GM12878 (cell line): ENCODE data around the gene PLEKHA7. TPM values are rescaled to one million over a fixed set of nuclear protein-coding genes. Genes with fewer than 3 reads are reported as not detected.

Experiments
- ATAC-seq: fragments of 200-7000 bp; cut with Tn5 transposase; 3 replicates; pipeline ENCODE4 v1.9.1; 2020; ENCODE audit warnings: mild to moderate bottlenecking, moderate library complexity
- BruUV-seq: library from RNA; stranded (reverse); fragments of 400-500 nt; replicated peaks from 2 replicates; lab custom pipeline; 2021; lab: Mats Ljungman, UMichigan
- CTCF ChIA-PET: fragments of 300-600 bp; sonication (Branson Sonifier 250); formaldehyde crosslinking; extraction: SDS; loops from one replicate; lab custom pipeline; 2021; ENCODE audit warnings: inconsistent platforms; lab: Yijun Ruan, JAX
- POLR2A ChIA-PET: fragments of 350-600 bp; formaldehyde crosslinking; extraction: SDS; loops from one replicate; lab custom pipeline; 2021; ENCODE audit warnings: inconsistent platforms; lab: Charles Lee
- RAD21 ChIA-PET: fragments of 300-600 bp; sonication (Branson Sonifier 250); formaldehyde crosslinking; loops from one replicate; lab custom pipeline; 2023; ENCODE audit warnings: antibody characterized with exemption; ENCODE audit not compliant: unreplicated experiment; lab: Charles Lee
- SMC1A ChIA-PET: fragments of 300-600 bp; sonication (Branson Sonifier 250); formaldehyde crosslinking; loops from one replicate; lab custom pipeline; 2023; ENCODE audit not compliant: unreplicated experiment, uncharacterized antibody; lab: Charles Lee
- DNase-seq: peaks from one replicate; pipeline ENCODE4 v3.0.0-alpha.2; 2011; ENCODE audit warnings: low read depth, low spot score
- FAIRE-seq: peaks from 3 replicates; lab custom pipeline; 2011; peaks lifted over from hg19 to GRCh38; lab: Jason Lieb, UNC
- H2AFZ ChIP-seq: 2 replicates; pipeline ENCODE4 v1.6.0; 2011; ENCODE audit warnings: low read depth, low read length, control low read depth; ENCODE audit not compliant: control insufficient read depth
- H3K27ac ChIP-seq: 2 replicates; pipeline ENCODE4 v1.5.1; 2011; ENCODE audit warnings: control low read depth; ENCODE audit not compliant: control insufficient read depth, insufficient read depth
- H3K27me3 ChIP-seq, 2 experiments: replicated peaks in 1 of 2; 2 replicates each; pipeline versions ENCODE4 v1.6.0 to v1.6.1; 2011; ENCODE audit warnings: low read length in 1 of 2; ENCODE audit not compliant: control insufficient read depth in 2 of 2, insufficient read depth in 2 of 2
- H3K36me3 ChIP-seq, 2 experiments: 2 replicates each; pipeline ENCODE4 v1.5.1; 2011; ENCODE audit warnings: low read length in 1 of 2; ENCODE audit not compliant: control insufficient read depth in 2 of 2, insufficient read depth in 2 of 2
- H3K4me1 ChIP-seq: 2 replicates; pipeline ENCODE4 v1.6.1; 2011; ENCODE audit warnings: mild to moderate bottlenecking, low read length, moderate library complexity, mixed read lengths; ENCODE audit not compliant: control insufficient read depth, insufficient read depth
- H3K4me2 ChIP-seq: 2 replicates; pipeline ENCODE4 v1.6.0; 2011; ENCODE audit warnings: control low read depth; ENCODE audit not compliant: control insufficient read depth, insufficient read depth
- H3K4me3 ChIP-seq: fragments of 200-600 bp; sonication (generic); 2 replicates; pipeline ENCODE4 v1.5.1; 2016
- H3K79me2 ChIP-seq: 2 replicates; pipeline ENCODE4 v1.6.0; 2011; ENCODE audit warnings: low read length; ENCODE audit not compliant: control insufficient read depth, insufficient read depth
- H3K9ac ChIP-seq: 2 replicates; pipeline ENCODE4 v1.8.0; 2011; ENCODE audit warnings: low read length, control low read depth, mixed read lengths; ENCODE audit not compliant: control insufficient read depth, insufficient read depth
- H3K9me3 ChIP-seq: replicated peaks from 3 replicates; pipeline ENCODE4 v1.5.1; 2011; ENCODE audit warnings: mild to moderate bottlenecking, low read length; ENCODE audit not compliant: control insufficient read depth, insufficient read depth
- H4K20me1 ChIP-seq: 2 replicates; pipeline ENCODE4 v1.6.0; 2011; ENCODE audit not compliant: control insufficient read depth, insufficient read depth
- GATAD2B ChIP-seq: fragments of 450-650 bp; conservative IDR thresholded peaks from 2 replicates; pipeline ENCODE4 v1.6.1; 2017; ENCODE audit warnings: low read depth, mild to moderate bottlenecking, moderate library complexity
- MEF2B ChIP-seq: fragments of 450-650 bp; IDR thresholded peaks from 2 replicates; pipeline ENCODE4 v1.6.1; 2018; ENCODE audit warnings: mild to moderate bottlenecking, moderate library complexity; ENCODE audit not compliant: partially characterized antibody, poor library complexity, severe bottlenecking
- NFYB ChIP-seq: IDR thresholded peaks from 2 replicates; pipeline ENCODE4 v1.6.1; 2011; ENCODE audit warnings: low read depth, mild to moderate bottlenecking, low read length, improper control_type of control experiment, moderate library complexity; ENCODE audit not compliant: insufficient read depth
- NRF1 ChIP-seq: conservative IDR thresholded peaks from 2 replicates; pipeline ENCODE4 v1.6.1; 2011; ENCODE audit warnings: mild to moderate bottlenecking, low read depth, low read length, improper control_type of control experiment
- RFX5 ChIP-seq: IDR thresholded peaks from 2 replicates; pipeline ENCODE4 v1.6.1; 2011; ENCODE audit warnings: low read depth, low read length, improper control_type of control experiment
- SREBF1 ChIP-seq: IDR thresholded peaks from 2 replicates; pipeline ENCODE4 v1.6.1; 2012; ENCODE audit warnings: mild to moderate bottlenecking, low read length
- WRNIP1 ChIP-seq: IDR thresholded peaks from 2 replicates; pipeline ENCODE4 v1.6.1; 2011; ENCODE audit warnings: low read depth, low read length, improper control_type of control experiment, borderline replicate concordance
- WGBS: methylation state at CpG from one replicate; pipeline ENCODE4 v1.1.6; 2016; ENCODE audit warnings: low lambda C conversion rate; ENCODE audit not compliant: insufficient replicate concordance, insufficient coverage; ENCODE audit errors: missing lambda C conversion rate; 5-methylcytosine and 5-hydroxymethylcytosine counted together
- in situ Hi-C: fragments of 300-500 bp; cut with MboI; formaldehyde crosslinking; loops from 9 replicates; pipeline ENCODE4 v1.14.3; 2018; ENCODE audit warnings: mixed read lengths
- intact Hi-C: fragments of 100-400 bp; cut with micrococcal nuclease; formaldehyde crosslinking; loops from one replicate; pipeline ENCODE4 v1.14.2; 2022; ENCODE audit not compliant: unreplicated experiment
- polyA plus RNA-seq, 11 experiments: library from polyadenylated mRNA; depleted of rRNA in 4 of 11; unstranded in 6 of 11; stranded (reverse) in 5 of 11; fragments of >200 nt; fragmentation: Nextera tagmentation in 4 of 11; fragmentation: Illumina TruSeq in 1 of 11; extraction: Ambion mirVana in 4 of 11; extraction: Trizol in 1 of 11; gene quantifications; 1 replicate in 1 of 11; 2 replicates in 10 of 11; pipeline versions ENCODE4 v1.2.1 to v1.2.3, GENCODE V29; 2011 to 2016; ENCODE audit warnings: inconsistent platforms in 2 of 11, missing spikeins in 2 of 11, low read depth in 1 of 11
- total RNA-seq, 4 experiments: library from RNA; depleted of rRNA in 3 of 4; stranded (reverse); fragments of >200 nt in 3 of 4; fragmentation: Illumina TruSeq in 1 of 4; extraction: Trizol in 1 of 4; gene quantifications; 2 replicates each; pipeline versions ENCODE4 v1.2.1 to v1.2.3, GENCODE V29; 2013 to 2021
- TF ChIP-seq, protein P1 (sequence below): IDR thresholded peaks from 2 replicates; pipeline ENCODE4 v1.6.1; 2012; ENCODE audit warnings: mild to moderate bottlenecking, low read depth, low read length

PLEKHA7 gene
- total and polyA plus RNA-seq, 10 of the 15 experiments (the other 5 are each of a cell fraction or from before 2014, with no cell fraction given): 0.45 to 5.3 (median 2.1) TPM

- no peak for ATAC-seq
- CTCF ChIA-PET: interaction anchor here (0.6 to 1.6 kb wide), 2 partner anchors 10 to 333 kb away, joined by 3 to 5 read pairs; no protein-coding TSS in a partner anchor
These were observed 122.2 kb downstream of the PLEKHA7 start for GRCh38 chr11:16891964-16892363.

GRCh38 chr11:16891165-16891564 is 123.0 kb downstream of the PLEKHA7 start:
- Histone ChIP-seq H3K27me3 (no peaks in the 10 kb centered on the region), H3K9me3 (no peaks in the 10 kb centered on the region), H3K36me3 (no peaks in the 10 kb centered on the region), H3K4me1 (no peaks in the 10 kb centered on the region), H3K4me3 (no peak overlapping the region), H3K9ac (no peak overlapping the region), H3K27ac (no peak overlapping the region), H4K20me1 (no peaks in the 10 kb centered on the region), H3K79me2 (no peaks in the 10 kb centered on the region), H3K4me2 (no peak overlapping the region), H2AFZ (no peak overlapping the region)
- in situ Hi-C loops: no loop called here
- ATAC-seq (no peak), DNase-seq (no peak), FAIRE-seq (no peak)
- WGBS: 30% methylated on average over 2 of the region's 2 CpGs
- ChIA-PET POLR2A (no interaction called here), RAD21 (interaction anchor here (2.4 kb wide), 1 partner anchor 9 kb away, joined by 6 read pairs; no protein-coding TSS in a partner anchor), SMC1A (interaction anchor here (0.7 to 3.5 kb wide), 4 partner anchors 9 to 84 kb away, joined by 3 to 18 read pairs (median 4); no protein-coding TSS in a partner anchor), CTCF (no interaction called here)
- no peak for TF ChIP-seq WRNIP1
- TF ChIP-seq, protein P1, sequence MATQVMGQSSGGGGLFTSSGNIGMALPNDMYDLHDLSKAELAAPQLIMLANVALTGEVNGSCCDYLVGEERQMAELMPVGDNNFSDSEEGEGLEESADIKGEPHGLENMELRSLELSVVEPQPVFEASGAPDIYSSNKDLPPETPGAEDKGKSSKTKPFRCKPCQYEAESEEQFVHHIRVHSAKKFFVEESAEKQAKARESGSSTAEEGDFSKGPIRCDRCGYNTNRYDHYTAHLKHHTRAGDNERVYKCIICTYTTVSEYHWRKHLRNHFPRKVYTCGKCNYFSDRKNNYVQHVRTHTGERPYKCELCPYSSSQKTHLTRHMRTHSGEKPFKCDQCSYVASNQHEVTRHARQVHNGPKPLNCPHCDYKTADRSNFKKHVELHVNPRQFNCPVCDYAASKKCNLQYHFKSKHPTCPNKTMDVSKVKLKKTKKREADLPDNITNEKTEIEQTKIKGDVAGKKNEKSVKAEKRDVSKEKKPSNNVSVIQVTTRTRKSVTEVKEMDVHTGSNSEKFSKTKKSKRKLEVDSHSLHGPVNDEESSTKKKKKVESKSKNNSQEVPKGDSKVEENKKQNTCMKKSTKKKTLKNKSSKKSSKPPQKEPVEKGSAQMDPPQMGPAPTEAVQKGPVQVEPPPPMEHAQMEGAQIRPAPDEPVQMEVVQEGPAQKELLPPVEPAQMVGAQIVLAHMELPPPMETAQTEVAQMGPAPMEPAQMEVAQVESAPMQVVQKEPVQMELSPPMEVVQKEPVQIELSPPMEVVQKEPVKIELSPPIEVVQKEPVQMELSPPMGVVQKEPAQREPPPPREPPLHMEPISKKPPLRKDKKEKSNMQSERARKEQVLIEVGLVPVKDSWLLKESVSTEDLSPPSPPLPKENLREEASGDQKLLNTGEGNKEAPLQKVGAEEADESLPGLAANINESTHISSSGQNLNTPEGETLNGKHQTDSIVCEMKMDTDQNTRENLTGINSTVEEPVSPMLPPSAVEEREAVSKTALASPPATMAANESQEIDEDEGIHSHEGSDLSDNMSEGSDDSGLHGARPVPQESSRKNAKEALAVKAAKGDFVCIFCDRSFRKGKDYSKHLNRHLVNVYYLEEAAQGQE: no peak
- no peak for TF ChIP-seq RFX5
- no peak for TF ChIP-seq GATAD2B
- no peak for TF ChIP-seq MEF2B
- BruUV-seq: no TSS peak
- intact Hi-C loops: no loop called here

More at GRCh38 chr11:16891964-16892363, 122.2 kb downstream of the PLEKHA7 start:
- FAIRE-seq (no peak), DNase-seq (no peak)
- no peaks in the 10 kb centered on the region for H3K36me3 ChIP-seq
- ChIA-PET POLR2A (interaction anchor here (0.6 to 0.7 kb wide), 2 partner anchors 83 to 672 kb away, joined by 3 to 6 read pairs; no protein-coding TSS in a partner anchor), SMC1A (interaction anchor here (0.6 to 3.5 kb wide), 4 partner anchors 8 to 1060 kb away, joined by 3 to 18 read pairs (median 4); no protein-coding TSS in a partner anchor), RAD21 (interaction anchor here (2.4 kb wide), 1 partner anchor 10 kb away, joined by 6 read pairs; no protein-coding TSS in a partner anchor)
- TF ChIP-seq NRF1 (no peak), SREBF1 (no peak), NFYB (no peak)
- H3K9ac ChIP-seq: no peak overlapping the region
- H3K9me3 ChIP-seq: no peaks in the 10 kb centered on the region
- no peak overlapping the region for H3K27ac ChIP-seq
- no peak overlapping the region for H2AFZ ChIP-seq
- BruUV-seq: no TSS peak
- H3K4me1 ChIP-seq: no peaks in the 10 kb centered on the region
- H3K4me3 ChIP-seq: no peak overlapping the region
- no peaks in the 10 kb centered on the region for H3K27me3 ChIP-seq
- no peaks in the 10 kb centered on the region for H3K79me2 ChIP-seq
- intact Hi-C loops: no loop called here
- H3K4me2 ChIP-seq: no peak overlapping the region
- H4K20me1 ChIP-seq: no peaks in the 10 kb centered on the region
- 14% methylated on average over 1 of the region's 1 CpG for WGBS
- in situ Hi-C loops: no loop called here
